OCI-LY7 (cell line): ENCODE data around the gene CA10.

ENCODE experiments used
- EZH2phosphoT487 ChIP-seq: fragments of 200-600 bp; sonication (generic); IDR thresholded peaks from 2 replicates; pipeline ENCODE4 v1.6.1; 2018; ENCODE audit warnings: low read depth, borderline replicate concordance, mild to moderate bottlenecking, mixed run types, antibody characterized with exemption, low read length, moderate library complexity, mixed read lengths
- TF ChIP-seq, protein P1 (sequence below): fragments of 200-600 bp; sonication (generic); conservative IDR thresholded peaks from 2 replicates; pipeline ENCODE4 v1.5.1; 2014; ENCODE audit warnings: mild to moderate bottlenecking, antibody characterized with exemption, low read length, moderate library complexity, mixed read lengths

DNA sequence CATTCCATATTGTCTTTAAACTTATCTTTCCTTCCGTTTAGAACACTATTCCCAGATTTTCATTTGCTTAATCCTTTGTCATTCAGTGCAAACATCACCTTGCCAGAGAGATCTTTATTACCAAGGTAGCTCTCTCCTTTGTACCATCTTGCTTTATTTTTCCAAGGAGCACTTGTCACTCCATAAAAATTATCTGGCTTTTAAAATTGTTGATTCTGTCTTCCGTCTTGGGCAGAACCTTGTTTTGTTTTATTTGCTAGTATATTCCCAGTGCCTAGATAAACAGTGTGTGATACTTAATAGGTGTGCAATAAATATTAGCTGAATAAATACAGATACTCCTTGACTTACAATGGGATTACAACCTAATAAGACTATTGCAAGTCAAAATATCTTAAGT lies 570.5 kb downstream of the CA10 start:
- TF ChIP-seq, protein P1, sequence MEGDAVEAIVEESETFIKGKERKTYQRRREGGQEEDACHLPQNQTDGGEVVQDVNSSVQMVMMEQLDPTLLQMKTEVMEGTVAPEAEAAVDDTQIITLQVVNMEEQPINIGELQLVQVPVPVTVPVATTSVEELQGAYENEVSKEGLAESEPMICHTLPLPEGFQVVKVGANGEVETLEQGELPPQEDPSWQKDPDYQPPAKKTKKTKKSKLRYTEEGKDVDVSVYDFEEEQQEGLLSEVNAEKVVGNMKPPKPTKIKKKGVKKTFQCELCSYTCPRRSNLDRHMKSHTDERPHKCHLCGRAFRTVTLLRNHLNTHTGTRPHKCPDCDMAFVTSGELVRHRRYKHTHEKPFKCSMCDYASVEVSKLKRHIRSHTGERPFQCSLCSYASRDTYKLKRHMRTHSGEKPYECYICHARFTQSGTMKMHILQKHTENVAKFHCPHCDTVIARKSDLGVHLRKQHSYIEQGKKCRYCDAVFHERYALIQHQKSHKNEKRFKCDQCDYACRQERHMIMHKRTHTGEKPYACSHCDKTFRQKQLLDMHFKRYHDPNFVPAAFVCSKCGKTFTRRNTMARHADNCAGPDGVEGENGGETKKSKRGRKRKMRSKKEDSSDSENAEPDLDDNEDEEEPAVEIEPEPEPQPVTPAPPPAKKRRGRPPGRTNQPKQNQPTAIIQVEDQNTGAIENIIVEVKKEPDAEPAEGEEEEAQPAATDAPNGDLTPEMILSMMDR: no peak
- no peak for TF ChIP-seq EZH2phosphoT487
